Caco-2 (cell line): ENCODE measurements around the gene TFAP2A. TPM values are rescaled to one million over a fixed set of nuclear protein-coding genes. Genes with fewer than 3 reads are reported as not detected.
A peak's percentile ranks its signal among the peaks of the same experiment; 100 is the strongest.

Experiments
- BruUV-seq: library from RNA; stranded (reverse); fragments of 400-500 nt; replicated peaks from 2 replicates; lab custom pipeline; 2021; lab: Mats Ljungman, UMichigan
- CTCF ChIA-PET: fragments of 300-600 bp; sonication (Branson Sonifier 250); formaldehyde crosslinking; loops from one replicate; lab custom pipeline; 2022; ENCODE audit warnings: antibody characterized with exemption; lab: Charles Lee
- POLR2A ChIA-PET: fragments of 300-600 bp; sonication (Branson Sonifier 250); formaldehyde crosslinking; loops from one replicate; lab custom pipeline; 2022; ENCODE audit warnings: antibody characterized with exemption; lab: Charles Lee
- DNase-seq, 2 experiments: peaks; one replicate each; pipeline versions ENCODE4 v3.0.0 to v3.0.0-alpha.2; 2020 to 2022
- H3K27me3 ChIP-seq: replicated peaks from 2 replicates; pipeline ENCODE4 v1.6.0; 2011; ENCODE audit warnings: low read length; ENCODE audit not compliant: control insufficient read depth, insufficient read depth
- H3K36me3 ChIP-seq: 2 replicates; pipeline ENCODE4 v1.5.1; 2011; ENCODE audit warnings: low read length; ENCODE audit not compliant: control insufficient read depth, insufficient read depth
- H3K4me1 ChIP-seq: fragments of 250-450 bp; sonication (Bioruptor Pico); 2 replicates; pipeline ENCODE4 v1.5.1; 2020; ENCODE audit warnings: mild to moderate bottlenecking
- H3K4me3 ChIP-seq: 2 replicates; pipeline ENCODE4 v1.5.1; 2011; ENCODE audit warnings: low read depth, mild to moderate bottlenecking, control low read depth, low read length
- H3K9me3 ChIP-seq: fragments of 250-450 bp; sonication (Bioruptor Pico); 2 replicates; pipeline ENCODE4 v1.5.1; 2020; ENCODE audit warnings: mild to moderate bottlenecking, moderate library complexity
- H3K27ac Mint-ChIP-seq: one replicate; pipeline ENCODE4 v1.8.0; 2022; ENCODE audit warnings: mixed read lengths; ENCODE audit not compliant: unreplicated experiment
- H3K27me3 Mint-ChIP-seq: one replicate; pipeline ENCODE4 v1.8.0; 2022; ENCODE audit warnings: mixed read lengths; ENCODE audit not compliant: insufficient read depth, unreplicated experiment
- H3K36me3 Mint-ChIP-seq: one replicate; pipeline ENCODE4 v1.8.0; 2022; ENCODE audit warnings: mild to moderate bottlenecking, mixed read lengths; ENCODE audit not compliant: insufficient read depth, unreplicated experiment
- H3K4me1 Mint-ChIP-seq: one replicate; pipeline ENCODE4 v1.8.0; 2022; ENCODE audit warnings: low read depth, mixed read lengths; ENCODE audit not compliant: unreplicated experiment
- H3K4me3 Mint-ChIP-seq: one replicate; pipeline ENCODE4 v1.8.0; 2022; ENCODE audit warnings: mild to moderate bottlenecking, moderate library complexity, mixed read lengths; ENCODE audit not compliant: unreplicated experiment
- H3K9me3 Mint-ChIP-seq: one replicate; pipeline ENCODE4 v1.8.0; 2022; ENCODE audit warnings: mixed read lengths; ENCODE audit not compliant: unreplicated experiment
- CTCF ChIP-seq, 2 experiments: fragments of 200-600 bp in 1 of 2; IDR thresholded peaks; 1 replicate in 1 of 2; 2 replicates in 1 of 2; pipeline versions ENCODE4 v1.5.1 to v1.8.0; 2011 to 2022; ENCODE audit warnings: antibody characterized with exemption in 1 of 2, control low read depth in 1 of 2, inconsistent platforms in 1 of 2, low read depth in 1 of 2, low read length in 1 of 2, mild to moderate bottlenecking in 1 of 2, moderate library complexity in 1 of 2; ENCODE audit not compliant: insufficient read depth in 1 of 2, severe bottlenecking in 1 of 2, unreplicated experiment in 1 of 2
- intact Hi-C: fragments of 100-400 bp; cut with micrococcal nuclease; formaldehyde crosslinking; loops from one replicate; pipeline ENCODE4 v1.10.0; 2022; ENCODE audit not compliant: unreplicated experiment
- total RNA-seq: library from RNA; stranded (reverse); gene quantifications from 2 replicates; pipeline ENCODE4 v1.2.3, GENCODE V29; 2022

TFAP2A gene
- total RNA-seq, 1 experiment from 2014 or later = 6.3 TPM

DNA sequence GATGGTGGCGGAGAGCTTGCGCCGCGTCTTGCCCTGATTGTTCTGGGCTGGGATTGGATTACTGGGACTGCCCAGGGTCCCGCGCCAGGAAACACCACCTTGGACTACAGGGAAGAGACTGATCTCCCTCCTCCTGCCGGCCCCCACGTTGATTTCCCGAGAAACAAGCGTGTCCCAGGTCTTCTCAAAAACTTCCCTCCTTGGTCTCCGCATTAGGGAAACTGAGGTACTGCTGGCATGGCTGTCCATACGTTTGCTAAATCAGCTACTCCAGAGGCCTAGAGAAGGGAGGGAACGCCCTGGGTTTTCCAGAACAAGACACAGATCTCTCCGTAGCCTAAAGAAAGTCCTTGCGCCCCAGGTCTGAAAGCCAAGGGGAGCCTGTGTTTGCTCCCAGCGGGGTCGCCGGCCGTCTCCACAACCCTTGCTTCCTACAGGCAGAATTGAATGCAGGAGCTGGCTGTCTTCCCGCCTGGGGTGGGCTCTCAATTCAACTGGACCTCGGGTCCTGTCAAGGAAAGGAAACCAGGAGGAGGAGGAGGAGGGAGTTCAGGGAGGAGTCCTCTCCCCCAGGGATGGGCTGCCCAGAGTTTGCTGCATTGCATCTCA lies 29.2 kb downstream of the TFAP2A start:
- Histone ChIP-seq H3K4me3 (no peak overlapping the region), H3K4me1 (peaks cover 11% of the 10 kb centered on the region; the same call in 1 of the 2 replicates), H3K9me3 (no peaks in the 10 kb centered on the region), H3K27me3 (no peaks in the 10 kb centered on the region), H3K36me3 (no peaks in the 10 kb centered on the region)
- Mint-ChIP-seq H3K4me1 (peaks cover 7% of the 10 kb centered on the region), H3K9me3 (no peaks in the 10 kb centered on the region), H3K4me3 (no peak overlapping the region), H3K27ac (no peak overlapping the region), H3K27me3 (no peaks in the 10 kb centered on the region), H3K36me3 (no peaks in the 10 kb centered on the region)
- ChIA-PET POLR2A (interaction anchor here (0.7 kb wide), 1 partner anchor 10 kb away, joined by 6 read pairs; no protein-coding TSS in a partner anchor), CTCF (no interaction called here)
- intact Hi-C loops = no loop called here
- no peak for DNase-seq
- no TSS peak for BruUV-seq
- TF ChIP-seq CTCF (IDR thresholded peaks at IDR 0.05; ENCODE audit: insufficient read depth in 1 of 2, low read depth in 1 of 2, low read length in 1 of 2, severe bottlenecking in 1 of 2, unreplicated experiment in 1 of 2) = no peak

DNA sequence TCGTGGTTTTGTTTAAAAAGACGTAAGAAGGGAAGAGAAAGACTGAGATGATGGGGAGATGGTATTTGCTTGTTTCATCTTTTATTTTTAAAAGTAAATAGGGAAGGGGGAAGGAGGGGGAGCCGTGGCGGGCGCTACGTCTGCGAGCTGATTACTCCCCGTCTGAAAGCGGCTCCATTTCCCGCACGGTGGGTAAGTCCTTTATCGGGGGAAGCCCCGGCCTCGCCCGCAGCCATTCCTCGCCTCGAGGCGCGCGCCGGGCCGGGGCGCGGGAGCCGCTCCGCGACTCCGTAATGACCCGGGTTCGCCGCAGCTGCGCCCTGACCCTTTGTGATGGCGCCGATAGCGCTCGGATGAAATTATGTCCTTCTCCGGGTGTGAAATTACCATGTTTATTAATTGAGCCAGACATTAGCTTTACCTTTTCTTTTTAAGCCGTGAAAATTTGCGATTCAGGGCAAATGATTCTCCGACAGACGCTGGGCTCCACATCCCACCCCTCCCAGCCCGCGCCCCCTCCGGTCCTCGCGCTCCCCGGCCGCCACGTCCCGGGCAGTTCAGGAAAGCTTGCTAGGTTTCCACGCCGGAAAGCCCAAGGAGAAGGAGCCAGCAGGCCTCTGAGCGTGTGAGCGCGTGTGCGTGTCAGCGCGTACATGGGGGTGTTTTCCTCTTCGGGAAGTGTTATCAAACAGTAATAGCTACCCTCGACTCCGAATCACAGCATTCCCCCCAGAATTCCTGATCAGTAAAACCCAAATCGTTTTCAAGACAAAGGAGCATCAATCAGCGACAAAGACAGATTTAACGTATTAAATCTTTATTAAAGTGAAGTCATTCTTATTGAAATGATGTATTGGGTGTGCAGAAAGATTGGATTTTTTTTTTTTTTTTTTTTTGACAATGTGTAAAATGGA lies 30.0 kb downstream of the TFAP2A start:
- POLR2A ChIA-PET = interaction anchor here (0.7 kb wide), 1 partner anchor 11 kb away, joined by 6 read pairs; no protein-coding TSS in a partner anchor
- no peaks in the 10 kb centered on the region for H3K9me3 ChIP-seq
- CTCF ChIA-PET = no interaction called here
- no peaks in the 10 kb centered on the region for H3K36me3 ChIP-seq
- no peak for DNase-seq
- H3K27ac Mint-ChIP-seq = no peak overlapping the region
- no peaks in the 10 kb centered on the region for H3K27me3 Mint-ChIP-seq
- BruUV-seq = no TSS peak
- TF ChIP-seq CTCF (IDR thresholded peaks at IDR 0.05; ENCODE audit: insufficient read depth in 1 of 2, low read depth in 1 of 2, low read length in 1 of 2, severe bottlenecking in 1 of 2, unreplicated experiment in 1 of 2) = no peak
- intact Hi-C loops = no loop called here
- peaks cover 7% of the 10 kb centered on the region for H3K4me1 Mint-ChIP-seq
- H3K4me1 ChIP-seq = peaks cover 11% of the 10 kb centered on the region; the same call in 1 of the 2 replicates
- no peak overlapping the region for H3K4me3 ChIP-seq
- no peaks in the 10 kb centered on the region for H3K27me3 ChIP-seq
- no peaks in the 10 kb centered on the region for H3K36me3 Mint-ChIP-seq
- H3K9me3 Mint-ChIP-seq = no peaks in the 10 kb centered on the region
- H3K4me3 Mint-ChIP-seq = no peak overlapping the region

- Mint-ChIP-seq H3K27me3 (no peaks in the 10 kb centered on the region), H3K4me1 (peaks cover 7% of the 10 kb centered on the region), H3K4me3 (peak overlapping the region; percentile 69), H3K9me3 (no peaks in the 10 kb centered on the region), H3K27ac (no peak overlapping the region), H3K36me3 (no peaks in the 10 kb centered on the region)
- no peak for DNase-seq
- intact Hi-C loops = no loop called here
- no peak for TF ChIP-seq CTCF (IDR thresholded peaks at IDR 0.05; ENCODE audit: insufficient read depth in 1 of 2, low read depth in 1 of 2, low read length in 1 of 2, severe bottlenecking in 1 of 2, unreplicated experiment in 1 of 2)
- no TSS peak for BruUV-seq
- Histone ChIP-seq H3K36me3 (no peaks in the 10 kb centered on the region), H3K9me3 (no peaks in the 10 kb centered on the region), H3K4me3 (peak overlapping the region; percentile 58; the same call in 1 of the 2 replicates), H3K4me1 (peaks cover 11% of the 10 kb centered on the region; the same call in 1 of the 2 replicates), H3K27me3 (no peaks in the 10 kb centered on the region)
- ChIA-PET CTCF (no interaction called here), POLR2A (no interaction called here)
These were observed 30.7 kb downstream of the TFAP2A start for GRCh38 chr6:10384091-10384609.
